ENCODE data around the gene ACTMAP.

ACTMAP gene

GRCh38 chr19:40778706-40779284 lies 28.5 kb upstream of the ACTMAP start:
- TF ChIP-seq CTCF (IDR thresholded peaks at IDR 0.05; ENCODE audit: extremely low read depth, missing control alignments) = no peak
- no peak for DNase-seq (ENCODE audit: low spot score)

- TF ChIP-seq CTCF (IDR thresholded peaks at IDR 0.05; ENCODE audit: extremely low read depth, missing control alignments) = no peak
- peak; percentile 94 for DNase-seq (ENCODE audit: low spot score)
Observed at GRCh38 chr19:40777937-40778705, 27.8 kb upstream of the ACTMAP start, which contains the start of gene RAB4B. RAB4B (plus strand) TSS chr19:40778247; CDS start chr19:40778376, 129 bp downstream.

- no peak for DNase-seq (ENCODE audit: low spot score)
- TF ChIP-seq CTCF (IDR thresholded peaks at IDR 0.05; ENCODE audit: extremely low read depth, missing control alignments) = no peak
Observed at GRCh38 chr19:40777645-40777936, 27.3 kb upstream of the ACTMAP start.

- no peak for TF ChIP-seq CTCF (IDR thresholded peaks at IDR 0.05; ENCODE audit: extremely low read depth, missing control alignments)
- peak; percentile 86 for DNase-seq (ENCODE audit: low spot score)
Observed at GRCh38 chr19:40776932-40777644, 26.8 kb upstream of the ACTMAP start.

- no peak for TF ChIP-seq CTCF (IDR thresholded peaks at IDR 0.05; ENCODE audit: extremely low read depth, missing control alignments)
- DNase-seq (ENCODE audit: low spot score) = no peak
Observed at GRCh38 chr19:40776364-40776763, 26.1 kb upstream of the ACTMAP start.

- no peak for DNase-seq (ENCODE audit: low spot score)
- no peak for TF ChIP-seq CTCF (IDR thresholded peaks at IDR 0.05; ENCODE audit: extremely low read depth, missing control alignments)
Observed at GRCh38 chr19:40775632-40776022, 25.4 kb upstream of the ACTMAP start.

Measured in GM20000 (cell line).